ENCODE measurements around the gene DEPDC1. TPM values are rescaled to one million over a fixed set of nuclear protein-coding genes. Genes with fewer than 3 reads are reported as not detected.

DEPDC1 gene
- total and polyA plus RNA-seq, 5 donors, result 0.05 to 0.89 (median 0.17) TPM

GRCh38 chr1:68442822-68443556 is 53.9 kb downstream of the DEPDC1 start:
- 40% methylated on average over 5 of the region's 5 CpGs for WGBS
- peak in 1 of 2 donors; percentile 32 for ATAC-seq
- Histone ChIP-seq H3K4me1 (ENCODE audit: control insufficient read depth, insufficient read depth, low read length) (no peaks in the 10 kb centered on the region), H3K4me3 (ENCODE audit: low read length) (no peak overlapping the region), H3K27me3 (ENCODE audit: control insufficient read depth, insufficient read depth) (no peaks in the 10 kb centered on the region), H3K9me3 (ENCODE audit: control insufficient read depth, low read length) (no peaks in the 10 kb centered on the region), H3K27ac (ENCODE audit: low read length) (no peak overlapping the region)
- no peak for DNase-seq
- intact Hi-C loops (cut with DNase I), result no loop called here

GRCh38 chr1:68442006-68442405 is 54.9 kb downstream of the DEPDC1 start:
- Histone ChIP-seq H3K4me1 (ENCODE audit: control insufficient read depth, insufficient read depth, low read length) (no peaks in the 10 kb centered on the region), H3K9me3 (ENCODE audit: control insufficient read depth, low read length) (no peaks in the 10 kb centered on the region), H3K27me3 (ENCODE audit: control insufficient read depth, insufficient read depth) (no peaks in the 10 kb centered on the region), H3K27ac (ENCODE audit: low read length) (no peak overlapping the region), H3K4me3 (ENCODE audit: low read length) (no peak overlapping the region)
- DNase-seq, result no peak
- no peak for ATAC-seq
- intact Hi-C loops (cut with DNase I), result no loop called here
- WGBS, result 83% methylated on average over 4 of the region's 4 CpGs

GRCh38 chr1:68438310-68438709 is 58.6 kb downstream of the DEPDC1 start:
- WGBS, result 69% methylated on average over 3 of the region's 3 CpGs
- H3K27me3 ChIP-seq (ENCODE audit: control insufficient read depth, insufficient read depth), result no peaks in the 10 kb centered on the region
- intact Hi-C loops (cut with DNase I), result no loop called here
- DNase-seq (no peak), ATAC-seq (no peak)
- H3K9me3 ChIP-seq (ENCODE audit: control insufficient read depth, low read length), result no peaks in the 10 kb centered on the region
- H3K27ac ChIP-seq (ENCODE audit: low read length), result no peak overlapping the region
- no peak overlapping the region for H3K4me3 ChIP-seq (ENCODE audit: low read length)
- no peaks in the 10 kb centered on the region for H3K4me1 ChIP-seq (ENCODE audit: control insufficient read depth, insufficient read depth, low read length)

- 80% methylated on average over 2 of the region's 2 CpGs for WGBS
- H3K27ac ChIP-seq (ENCODE audit: low read length), result no peak overlapping the region
- intact Hi-C loops (cut with DNase I), result no loop called here
- no peaks in the 10 kb centered on the region for H3K9me3 ChIP-seq (ENCODE audit: control insufficient read depth, low read length)
- H3K4me3 ChIP-seq (ENCODE audit: low read length), result no peak overlapping the region
- no peaks in the 10 kb centered on the region for H3K27me3 ChIP-seq (ENCODE audit: control insufficient read depth, insufficient read depth)
- ATAC-seq (no peak), DNase-seq (no peak)
- no peaks in the 10 kb centered on the region for H3K4me1 ChIP-seq (ENCODE audit: control insufficient read depth, insufficient read depth, low read length)
These were observed 63.5 kb downstream of the DEPDC1 start for GRCh38 chr1:68433395-68433794.

- no peak overlapping the region for H3K27ac ChIP-seq (ENCODE audit: low read length)
- no peak for ATAC-seq
- WGBS, result 71% methylated on average over 3 of the region's 3 CpGs
- H3K9me3 ChIP-seq (ENCODE audit: control insufficient read depth, low read length), result no peaks in the 10 kb centered on the region
- no peak overlapping the region for H3K4me3 ChIP-seq (ENCODE audit: low read length)
- DNase-seq, result no peak
- H3K4me1 ChIP-seq (ENCODE audit: control insufficient read depth, insufficient read depth, low read length), result no peaks in the 10 kb centered on the region
- intact Hi-C loops (cut with DNase I), result no loop called here
- H3K27me3 ChIP-seq (ENCODE audit: control insufficient read depth, insufficient read depth), result no peaks in the 10 kb centered on the region
These were observed 65.8 kb downstream of the DEPDC1 start for GRCh38 chr1:68431076-68431475.

GRCh38 chr1:68429233-68429808 is 67.6 kb downstream of the DEPDC1 start:
- Histone ChIP-seq H3K4me1 (ENCODE audit: control insufficient read depth, insufficient read depth, low read length) (no peaks in the 10 kb centered on the region), H3K27ac (ENCODE audit: low read length) (no peak overlapping the region), H3K27me3 (ENCODE audit: control insufficient read depth, insufficient read depth) (no peaks in the 10 kb centered on the region), H3K9me3 (ENCODE audit: control insufficient read depth, low read length) (no peaks in the 10 kb centered on the region), H3K4me3 (ENCODE audit: low read length) (no peak overlapping the region)
- intact Hi-C loops (cut with DNase I), result no loop called here
- no peak for ATAC-seq
- 81% methylated on average over 4 of the region's 4 CpGs for WGBS
- no peak for DNase-seq

GRCh38 chr1:68426594-68426993 is 70.3 kb downstream of the DEPDC1 start:
- no peaks in the 10 kb centered on the region for H3K27me3 ChIP-seq (ENCODE audit: control insufficient read depth, insufficient read depth)
- WGBS, result 81% methylated on average over 2 of the region's 2 CpGs
- intact Hi-C loops (cut with DNase I), result no loop called here

More at GRCh38 chr1:68426594-68426993, 70.3 kb downstream of the DEPDC1 start:
- Histone ChIP-seq H3K9me3 (ENCODE audit: control insufficient read depth, low read length) (no peaks in the 10 kb centered on the region), H3K4me3 (ENCODE audit: low read length) (no peak overlapping the region), H3K4me1 (ENCODE audit: control insufficient read depth, insufficient read depth, low read length) (no peaks in the 10 kb centered on the region), H3K27ac (ENCODE audit: low read length) (no peak overlapping the region)
- DNase-seq (no peak), ATAC-seq (no peak)

Other genes starting within 250 kb of the DEPDC1 start
- gene RPE65, start 47.1 kb downstream of the DEPDC1 start, total RNA-seq, result not detected
- gene RPE65, start 47.1 kb downstream of the DEPDC1 start, polyA plus RNA-seq, result 0.07 TPM

All from right cardiac atrium (tissue), 5 donors.